Ovary (tissue), 3 donors: ENCODE measurements around the gene KLHL30.

ENCODE experiments used
- CTCF ChIP-seq, 3 donors: fragments of 450-650 bp in 2 of 3; fragments of 200-600 bp in 1 of 3; IDR thresholded peaks; one replicate each; pipeline versions ENCODE4 v1.5.1 to v1.8.0; 2016 to 2022; ENCODE audit warnings: antibody characterized with exemption in 3 of 3, mild to moderate bottlenecking in 1 of 3
- POLR2A ChIP-seq: fragments of 450-650 bp; IDR thresholded peaks from one replicate; pipeline ENCODE4 v1.6.1; 2017; ENCODE audit warnings: antibody characterized with exemption, mild to moderate bottlenecking, moderate library complexity
- donor health status: DM: no; HTN: no; CAD: no.

- TF ChIP-seq CTCF (IDR thresholded peaks at IDR 0.05) (no peak), POLR2A (no peak)
Measured at GRCh38 chr2:238144262-238144661, 5.8 kb downstream of the KLHL30 start.
